Endothelial cell of umbilical vein (primary cell): ENCODE data around the gene PDE4B. TPM values are rescaled to one million over a fixed set of nuclear protein-coding genes. Genes with fewer than 3 reads are reported as not detected.

Experiments
- BruUV-seq: library from RNA; stranded (reverse); fragments of 400-500 nt; replicated peaks from 2 replicates; lab custom pipeline; 2021; lab: Mats Ljungman, UMichigan
- CTCF ChIA-PET: fragments of 300-600, 350-600 bp; sonication (Branson Sonifier 250); formaldehyde crosslinking; loops from one replicate; lab custom pipeline; 2021; ENCODE audit warnings: antibody characterized with exemption, inconsistent platforms; lab: Charles Lee
- POLR2A ChIA-PET: fragments of 300-600, 350-600 bp; sonication (Branson Sonifier 250); formaldehyde crosslinking; loops from one replicate; lab custom pipeline; 2021; ENCODE audit warnings: antibody characterized with exemption, inconsistent platforms; lab: Charles Lee
- DNase-seq: peaks from one replicate; pipeline ENCODE4 v3.0.0-alpha.2; 2011; ENCODE audit warnings: low read depth, low spot score
- FAIRE-seq: peaks from 2 replicates; lab custom pipeline; 2011; peaks lifted over from hg19 to GRCh38; lab: Jason Lieb, UNC
- H2AFZ ChIP-seq: 2 replicates; pipeline ENCODE4 v1.6.0; 2012; ENCODE audit warnings: low read depth, low read length, control low read depth, inconsistent platforms
- H3K27ac ChIP-seq: 2 replicates; pipeline ENCODE4 v1.5.1; 2011; ENCODE audit warnings: low read depth, mild to moderate bottlenecking, control low read depth, low read length, moderate library complexity; ENCODE audit not compliant: insufficient read depth
- H3K27me3 ChIP-seq, 2 experiments: 2 replicates each; pipeline versions ENCODE4 v1.6.0 to v1.6.1; 2011; ENCODE audit warnings: low read length in 2 of 2, mixed read lengths in 1 of 2; ENCODE audit not compliant: control insufficient read depth in 2 of 2, insufficient read depth in 2 of 2
- H3K36me3 ChIP-seq, 2 experiments: 2 replicates in 1 of 2; 3 replicates in 1 of 2; pipeline ENCODE4 v1.5.1; 2011; ENCODE audit warnings: low read length in 2 of 2, mild to moderate bottlenecking in 1 of 2, moderate library complexity in 1 of 2; ENCODE audit not compliant: control insufficient read depth in 2 of 2, insufficient read depth in 2 of 2; ENCODE audit errors: extremely low read depth in 1 of 2
- H3K4me1 ChIP-seq: 3 replicates; pipeline ENCODE4 v1.5.1; 2011; ENCODE audit warnings: mild to moderate bottlenecking, low read length; ENCODE audit not compliant: control insufficient read depth, insufficient read depth; ENCODE audit errors: extremely low read depth
- H3K4me2 ChIP-seq: 2 replicates; pipeline ENCODE4 v1.6.1; 2011; ENCODE audit warnings: low read length, control low read depth, mixed read lengths; ENCODE audit not compliant: insufficient read depth
- H3K4me3 ChIP-seq, 3 experiments: fragments of 200-600 bp in 1 of 3; sonication (generic), shearing (Covaris generic) in 1 of 3; replicated peaks in 1 of 3; 2 replicates each; pipeline ENCODE4 v1.5.1; 2011 to 2016; ENCODE audit warnings: control low read depth in 3 of 3, low read length in 3 of 3, mild to moderate bottlenecking in 2 of 3, inconsistent platforms in 1 of 3, low read depth in 1 of 3, moderate library complexity in 1 of 3; ENCODE audit not compliant: insufficient read depth in 1 of 3
- H3K79me2 ChIP-seq: 2 replicates; pipeline ENCODE4 v1.6.0; 2012; ENCODE audit warnings: low read length, inconsistent platforms; ENCODE audit not compliant: control insufficient read depth, insufficient read depth
- H3K9ac ChIP-seq: replicated peaks from 2 replicates; pipeline ENCODE3; 2011; ENCODE audit warnings: low read length, control low read depth; ENCODE audit not compliant: insufficient read depth; ENCODE audit errors: extremely low read depth
- H3K9me1 ChIP-seq: replicated peaks from 3 replicates; pipeline ENCODE4 v1.6.0; 2011; ENCODE audit warnings: mild to moderate bottlenecking, low read length; ENCODE audit not compliant: control insufficient read depth, insufficient read depth; ENCODE audit errors: extremely low read depth
- H3K9me3 ChIP-seq: replicated peaks from 2 replicates; pipeline ENCODE4 v1.5.1; 2012; ENCODE audit warnings: low read length, inconsistent platforms; ENCODE audit not compliant: control insufficient read depth, insufficient read depth
- H4K20me1 ChIP-seq: replicated peaks from 2 replicates; pipeline ENCODE3; 2011; ENCODE audit warnings: mild to moderate bottlenecking, low read length; ENCODE audit not compliant: control insufficient read depth, insufficient read depth; ENCODE audit errors: extremely low read depth
- EZH2 ChIP-seq: IDR thresholded peaks from 2 replicates; pipeline ENCODE4 v1.6.1; 2012; ENCODE audit warnings: borderline replicate concordance, low read depth, mild to moderate bottlenecking, moderate library complexity, low read length, inconsistent platforms; ENCODE audit not compliant: severe bottlenecking
- FOS ChIP-seq: IDR thresholded peaks from 2 replicates; pipeline ENCODE4 v1.6.1; 2011; ENCODE audit warnings: mild to moderate bottlenecking, low read length, moderate library complexity, borderline replicate concordance; ENCODE audit not compliant: insufficient read depth
- GATA2 ChIP-seq: IDR thresholded peaks from 2 replicates; pipeline ENCODE4 v1.7.0; 2011; ENCODE audit warnings: low read depth, mild to moderate bottlenecking, moderate library complexity, mixed read lengths, low read length; ENCODE audit not compliant: insufficient read length, insufficient read depth
- JUN ChIP-seq: IDR thresholded peaks from 2 replicates; pipeline ENCODE4 v1.6.1; 2011; ENCODE audit warnings: borderline replicate concordance, low read depth; ENCODE audit not compliant: insufficient read length, insufficient read depth
- MAX ChIP-seq: IDR thresholded peaks from 2 replicates; pipeline ENCODE4 v1.6.1; 2011; ENCODE audit not compliant: insufficient read depth, insufficient read length
- MYC ChIP-seq: IDR thresholded peaks from one replicate; pipeline ENCODE4 v1.6.1; 2011; ENCODE audit warnings: mild to moderate bottlenecking, low read depth, low read length
- POLR2A ChIP-seq: IDR thresholded peaks from 2 replicates; pipeline ENCODE4 v1.6.1; 2012; ENCODE audit warnings: low read depth, mild to moderate bottlenecking, control low read depth, low read length
- dilution Hi-C: fragments of 300-500 bp; cut with MboI; formaldehyde crosslinking; loops from one replicate; pipeline ENCODE4 v1.15.0; 2019; ENCODE audit warnings: low sequenced_read_pairs; ENCODE audit not compliant: extremely low pct_ligation_motif_present
- intact Hi-C: fragments of 100-400 bp; cut with micrococcal nuclease; formaldehyde crosslinking; loops from one replicate; pipeline ENCODE4 v1.10.0; 2022
- polyA plus RNA-seq, 4 experiments: library from polyadenylated mRNA; depleted of rRNA in 3 of 4; stranded (reverse) in 3 of 4; unstranded in 1 of 4; fragments of >200 nt; gene quantifications; 2 replicates each; pipeline versions ENCODE4 v1.2.1 to v1.2.3, GENCODE V29; 2011 to 2012; ENCODE audit warnings: missing spikeins in 1 of 4
- total RNA-seq: library from RNA; stranded (reverse); gene quantifications from 2 replicates; pipeline ENCODE4 v1.2.3, GENCODE V29; 2021

Gene PDE4B
- total and polyA plus RNA-seq, 2 donors (not counting 3 experiments of a cell fraction or from before 2014, with no cell fraction given): 63.5 to 69.8 TPM

DNA sequence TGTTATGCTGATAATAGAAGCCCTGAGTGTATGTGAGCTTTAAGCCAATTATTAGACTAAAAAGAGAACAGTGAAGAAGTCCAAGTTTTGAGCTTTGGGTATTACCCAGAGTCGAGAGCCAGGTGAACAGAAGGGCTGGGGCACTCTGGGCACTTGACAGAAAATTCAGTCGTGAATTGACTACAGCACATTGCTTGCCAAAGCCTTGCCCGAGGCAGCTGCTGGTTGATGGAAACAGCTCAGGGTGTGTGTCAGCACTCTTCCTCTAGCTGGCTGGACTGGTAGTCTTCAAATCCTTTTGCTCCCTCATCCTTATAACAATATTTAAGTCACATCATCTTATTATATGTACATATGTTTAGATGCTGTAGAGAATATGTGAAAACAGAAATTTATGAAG is 21.3 kb downstream of the PDE4B start:
- Histone ChIP-seq H3K9ac (no peak overlapping the region), H3K4me3 (no peak overlapping the region), H2AFZ (peak overlapping the region; percentile 9), H3K4me2 (no peak overlapping the region), H3K36me3 (no peaks in the 10 kb centered on the region), H3K79me2 (no peaks in the 10 kb centered on the region), H3K27me3 (no peaks in the 10 kb centered on the region), H3K9me3 (no peaks in the 10 kb centered on the region), H3K27ac (no peak overlapping the region), H3K9me1 (peaks cover 2% of the 10 kb centered on the region), H3K4me1 (peaks cover 18% of the 10 kb centered on the region), H4K20me1 (no peaks in the 10 kb centered on the region)
- DNase-seq (no peak), FAIRE-seq (no peak)
- TF ChIP-seq JUN (no peak), FOS (no peak), MAX (no peak), GATA2 (no peak), POLR2A (no peak), MYC (no peak), EZH2 (no peak)
- no TSS peak for BruUV-seq
- intact Hi-C loops (loop anchor here (2.0 kb wide), 1 partner anchor 383 kb away; no protein-coding TSS in a partner anchor), dilution Hi-C loops (no loop called here)
- CTCF ChIA-PET: interaction anchor here (0.6 to 0.8 kb wide), 4 partner anchors 37 to 1290 kb away, joined by 3 read pairs; no protein-coding TSS in a partner anchor
- POLR2A ChIA-PET: no interaction called here

DNA sequence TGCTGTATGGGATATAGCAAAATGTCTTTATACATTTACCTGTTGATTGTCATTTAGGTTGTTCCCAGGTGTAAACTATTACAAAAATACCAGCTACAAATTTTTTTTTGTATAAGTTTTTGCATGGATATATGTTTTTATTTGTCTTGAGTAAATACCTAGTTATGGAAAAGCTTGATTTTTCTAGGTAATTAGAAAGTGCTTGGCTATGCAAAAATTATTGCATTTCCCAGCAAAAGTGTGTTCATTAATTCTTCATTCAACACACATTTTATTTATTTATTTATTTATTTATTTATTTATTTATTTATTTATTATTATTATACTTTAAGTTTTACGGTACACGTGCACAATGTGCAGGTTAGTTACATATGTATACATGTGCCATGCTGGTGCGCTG is 22.1 kb downstream of the PDE4B start:
- H3K9me3 ChIP-seq: no peaks in the 10 kb centered on the region
- intact Hi-C loops (no loop called here), dilution Hi-C loops (no loop called here)
- no TSS peak for BruUV-seq
- no peaks in the 10 kb centered on the region for H3K27me3 ChIP-seq
- no peak overlapping the region for H3K4me3 ChIP-seq
- POLR2A ChIA-PET: no interaction called here
- DNase-seq: no peak
- H2AFZ ChIP-seq: no peak overlapping the region
- H3K4me2 ChIP-seq: no peak overlapping the region
- no peaks in the 10 kb centered on the region for H4K20me1 ChIP-seq
- H3K4me1 ChIP-seq: peaks cover 18% of the 10 kb centered on the region
- peaks cover 2% of the 10 kb centered on the region for H3K9me1 ChIP-seq
- no peak for TF ChIP-seq GATA2
- no peaks in the 10 kb centered on the region for H3K36me3 ChIP-seq
- CTCF ChIA-PET: no interaction called here
- no peak for FAIRE-seq
- no peak overlapping the region for H3K9ac ChIP-seq
- no peaks in the 10 kb centered on the region for H3K79me2 ChIP-seq
- no peak overlapping the region for H3K27ac ChIP-seq
